A673 (cell line): ENCODE data around the gene GPR33. TPM values are rescaled to one million over a fixed set of nuclear protein-coding genes. Genes with fewer than 3 reads are reported as not detected.

Source experiments
- BruUV-seq: library from RNA; stranded (reverse); fragments of 400-500 nt; replicated peaks from 2 replicates; lab custom pipeline; 2021; lab: Mats Ljungman, UMichigan
- CTCF ChIA-PET: fragments of 300-600 bp; sonication (Branson Sonifier 250); formaldehyde crosslinking; loops from one replicate; lab custom pipeline; 2022; ENCODE audit warnings: antibody characterized with exemption; lab: Charles Lee
- POLR2A ChIA-PET: fragments of 300-600 bp; sonication (Branson Sonifier 250); formaldehyde crosslinking; loops from one replicate; lab custom pipeline; 2022; ENCODE audit warnings: antibody characterized with exemption; ENCODE audit not compliant: low non-redundant PET; lab: Charles Lee
- DNase-seq: peaks from one replicate; pipeline ENCODE4 v3.0.0-alpha.2; 2015; ENCODE audit warnings: low spot score
- H3K27ac ChIP-seq: fragments of 200-600 bp; sonication (generic); 2 replicates; pipeline ENCODE4 v1.5.1; 2016; ENCODE audit warnings: mixed run types, low read depth, mild to moderate bottlenecking, mixed read lengths, antibody characterized with exemption, low read length; ENCODE audit not compliant: poor library complexity, severe bottlenecking
- H3K27me3 ChIP-seq: fragments of 200-600 bp; sonication (generic); replicated peaks from 2 replicates; pipeline ENCODE4 v1.6.1; 2017; ENCODE audit warnings: mixed run types, low read depth, mild to moderate bottlenecking, mixed read lengths, antibody characterized with exemption, low read length; ENCODE audit not compliant: insufficient read depth, poor library complexity
- H3K36me3 ChIP-seq: fragments of 200-600 bp; sonication (generic); 2 replicates; pipeline ENCODE4 v1.6.1; 2016; ENCODE audit warnings: mixed run types, mild to moderate bottlenecking, mixed read lengths, antibody characterized with exemption, low read length; ENCODE audit not compliant: insufficient read depth, poor library complexity, severe bottlenecking
- H3K4me1 ChIP-seq: fragments of 200-600 bp; sonication (generic); 2 replicates; pipeline ENCODE4 v1.6.1; 2017; ENCODE audit warnings: mixed run types, mild to moderate bottlenecking, mixed read lengths, antibody characterized with exemption, low read length; ENCODE audit not compliant: insufficient read depth, poor library complexity, severe bottlenecking
- H3K4me3 ChIP-seq: fragments of 200-600 bp; sonication (generic); 2 replicates; pipeline ENCODE4 v1.5.1; 2016; ENCODE audit warnings: low read depth, mixed run types, mild to moderate bottlenecking, mixed read lengths, low read length; ENCODE audit not compliant: poor library complexity, severe bottlenecking
- H3K9me3 ChIP-seq: fragments of 200-600 bp; sonication (generic); 2 replicates; pipeline ENCODE4 v1.6.1; 2016; ENCODE audit warnings: mixed run types, low read depth, mild to moderate bottlenecking, mixed read lengths, antibody characterized with exemption, low read length; ENCODE audit not compliant: poor library complexity, severe bottlenecking
- CTCF ChIP-seq: fragments of 300-800, 200-600 bp; sonication (generic); conservative IDR thresholded peaks from 2 replicates; pipeline ENCODE4 v1.5.1; 2017; ENCODE audit warnings: low read depth, mild to moderate bottlenecking, antibody characterized with exemption, low read length, moderate library complexity, mixed read lengths
- EZH2 ChIP-seq: fragments of 200-600 bp; sonication (generic); IDR thresholded peaks from 2 replicates; pipeline ENCODE4 v1.6.1; 2017; ENCODE audit warnings: borderline replicate concordance, low read depth, mild to moderate bottlenecking, mixed read lengths, antibody characterized with exemption, low read length; ENCODE audit not compliant: poor library complexity, severe bottlenecking
- intact Hi-C: fragments of 100-400 bp; cut with micrococcal nuclease; formaldehyde crosslinking; loops from one replicate; pipeline ENCODE4 v1.10.0; 2022; ENCODE audit not compliant: unreplicated experiment
- total RNA-seq: library from RNA; stranded (reverse); gene quantifications from 2 replicates; pipeline ENCODE4 v1.2.3, GENCODE V29; 2021

GPR33 gene
- total RNA-seq, 1 experiment from 2014 or later = not detected

- Histone ChIP-seq H3K4me1 (peaks cover 6% of the 10 kb centered on the region), H3K4me3 (no peak overlapping the region), H3K27me3 (no peaks in the 10 kb centered on the region), H3K36me3 (no peaks in the 10 kb centered on the region), H3K27ac (no peak overlapping the region), H3K9me3 (no peaks in the 10 kb centered on the region)
- TF ChIP-seq EZH2 (no peak), CTCF (no peak)
- BruUV-seq = no TSS peak
- no peak for DNase-seq
- POLR2A ChIA-PET = no interaction called here
- intact Hi-C loops = no loop called here
- CTCF ChIA-PET = no interaction called here
Measured at GRCh38 chr14:31461545-31461944, 26.3 kb downstream of the GPR33 start.

GRCh38 chr14:31457665-31458659 is 29.9 kb downstream of the GPR33 start:
- DNase-seq = no peak
- no peaks in the 10 kb centered on the region for H3K9me3 ChIP-seq
- peak overlapping the region; percentile 76 for H3K4me3 ChIP-seq
- BruUV-seq = no TSS peak
- no peak for TF ChIP-seq EZH2
- TF ChIP-seq CTCF = no peak
- ChIA-PET CTCF (interaction anchor here (0.6 kb wide), 1 partner anchor 9 kb away, joined by 3 read pairs; no protein-coding TSS in a partner anchor), POLR2A (interaction anchor here (0.6 kb wide), 1 partner anchor 65 kb away, joined by 3 read pairs; no protein-coding TSS in a partner anchor)
- peaks cover 6% of the 10 kb centered on the region for H3K4me1 ChIP-seq
- H3K36me3 ChIP-seq = no peaks in the 10 kb centered on the region
- H3K27ac ChIP-seq = peak overlapping the region; percentile 87
- H3K27me3 ChIP-seq = no peaks in the 10 kb centered on the region
- intact Hi-C loops = no loop called here

- H3K36me3 ChIP-seq = peaks cover 5% of the 10 kb centered on the region
- peak; percentile 96 for DNase-seq
- ChIA-PET CTCF (interaction anchor here (0.6 kb wide), 1 partner anchor 8 kb away, joined by 3 read pairs; no protein-coding TSS in a partner anchor), POLR2A (interaction anchor here (0.6 kb wide), 1 partner anchor 65 kb away, joined by 3 read pairs; no protein-coding TSS in a partner anchor)
- H3K27ac ChIP-seq = peak within 1 kb of the TSS; percentile 87
- H3K4me1 ChIP-seq = peaks cover 6% of the 10 kb centered on the region
- no peak for TF ChIP-seq EZH2
- 0 out of 2 replicates have a peak, but pooled peaks have one; percentile 12 for TF ChIP-seq CTCF
- no peaks in the 10 kb centered on the region for H3K27me3 ChIP-seq
- intact Hi-C loops = no loop called here
- BruUV-seq = TSS peak; percentile 74
- no peaks in the 10 kb centered on the region for H3K9me3 ChIP-seq
- H3K4me3 ChIP-seq = peak within 1 kb of the TSS; percentile 76
Measured at GRCh38 chr14:31456841-31457664, 30.8 kb downstream of the GPR33 start, which contains the start of gene DTD2. Gene DTD2 (minus strand): TSS chr14:31457506. CDS start chr14:31457393, 113 bp downstream.
